NOMO-1 treated with dmso at 0.1 percent for 144 hours (cell line): ENCODE measurements around the gene MMP1.

Experiments
- DNase-seq: peaks from one replicate; lab custom pipeline; 2025; ENCODE audit not compliant: unreplicated experiment; lab: John Stamatoyannopoulos, UW

The MMP1 gene

DNA sequence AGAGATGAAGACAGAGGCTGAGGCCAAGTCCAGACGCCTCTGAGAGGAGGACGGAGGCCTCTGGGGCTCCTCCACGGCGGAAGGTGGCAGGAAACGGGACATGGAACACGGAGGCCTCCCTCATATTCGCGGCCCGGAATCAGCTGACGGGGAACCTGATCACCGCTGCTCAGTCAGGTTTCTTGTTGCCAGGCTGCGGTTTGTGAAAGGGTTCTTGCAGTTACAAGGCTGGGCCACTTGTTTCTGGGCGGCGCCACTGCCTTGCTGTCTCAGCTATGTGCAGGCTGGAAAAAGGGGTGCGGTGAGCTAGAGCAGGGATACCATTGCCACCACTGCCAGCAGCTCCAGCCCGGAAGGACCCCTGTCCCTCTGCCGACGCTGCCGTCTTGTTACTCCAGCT is 10.0 kb upstream of the MMP1 start:
- no peak for DNase-seq

DNA sequence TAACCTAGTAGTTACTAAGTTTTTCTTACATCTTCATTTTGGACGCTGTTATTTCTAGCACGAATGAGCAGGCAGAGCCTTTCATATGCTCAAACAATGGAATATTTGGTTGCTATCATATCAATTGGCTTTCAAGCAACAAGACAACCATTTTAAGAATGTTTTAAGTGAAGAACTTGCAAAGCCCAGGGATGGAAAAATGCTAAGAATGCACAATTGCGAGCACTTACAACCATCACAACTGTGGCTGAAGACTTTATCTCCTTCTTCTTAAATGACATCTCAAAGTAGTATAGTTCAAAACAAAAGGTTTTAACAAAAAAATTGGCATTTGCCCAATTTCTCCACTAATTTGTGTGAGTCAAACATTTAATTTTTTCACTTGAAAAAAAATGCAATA is 8.3 kb upstream of the MMP1 start:
- no peak for DNase-seq

DNA sequence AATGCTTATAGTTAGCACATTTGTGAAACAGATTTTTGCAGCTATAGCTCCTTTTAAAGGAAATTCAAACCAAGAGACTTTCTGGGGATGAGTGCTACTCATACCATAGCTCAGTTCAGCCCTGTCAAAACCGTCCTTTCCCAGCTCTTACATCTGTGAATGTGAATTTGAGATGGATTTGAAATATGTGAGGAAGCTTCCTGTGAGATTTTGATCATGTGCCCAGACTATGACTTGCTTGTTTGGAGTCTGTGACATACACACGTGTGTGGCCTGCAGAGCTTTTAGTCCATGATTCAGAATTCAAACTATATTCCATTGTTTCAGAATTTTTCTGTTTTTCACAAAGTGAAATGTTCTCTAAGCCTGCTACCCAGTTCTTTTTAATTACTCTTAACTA is 4.4 kb upstream of the MMP1 start:
- no peak for DNase-seq

DNA sequence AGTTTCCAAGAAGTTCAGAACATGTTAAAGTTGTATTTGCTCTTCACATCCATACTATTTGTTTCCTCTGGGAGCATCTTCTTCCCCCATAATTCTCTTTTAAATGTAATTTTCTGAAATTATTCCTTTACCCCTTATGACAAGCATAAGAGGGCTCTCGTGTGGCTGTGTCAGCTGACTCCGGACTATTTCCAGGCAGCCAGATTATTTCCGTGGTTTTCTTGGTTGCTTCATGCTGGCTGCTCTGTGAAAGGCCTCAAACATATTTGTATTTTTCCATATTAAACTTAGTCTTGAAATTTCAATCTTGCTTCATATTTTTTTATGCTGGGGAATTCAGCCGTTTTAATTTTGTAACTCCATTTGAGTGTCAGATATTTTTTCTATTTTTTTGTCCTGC is 2.8 kb upstream of the MMP1 start:
- DNase-seq, result no peak

DNA sequence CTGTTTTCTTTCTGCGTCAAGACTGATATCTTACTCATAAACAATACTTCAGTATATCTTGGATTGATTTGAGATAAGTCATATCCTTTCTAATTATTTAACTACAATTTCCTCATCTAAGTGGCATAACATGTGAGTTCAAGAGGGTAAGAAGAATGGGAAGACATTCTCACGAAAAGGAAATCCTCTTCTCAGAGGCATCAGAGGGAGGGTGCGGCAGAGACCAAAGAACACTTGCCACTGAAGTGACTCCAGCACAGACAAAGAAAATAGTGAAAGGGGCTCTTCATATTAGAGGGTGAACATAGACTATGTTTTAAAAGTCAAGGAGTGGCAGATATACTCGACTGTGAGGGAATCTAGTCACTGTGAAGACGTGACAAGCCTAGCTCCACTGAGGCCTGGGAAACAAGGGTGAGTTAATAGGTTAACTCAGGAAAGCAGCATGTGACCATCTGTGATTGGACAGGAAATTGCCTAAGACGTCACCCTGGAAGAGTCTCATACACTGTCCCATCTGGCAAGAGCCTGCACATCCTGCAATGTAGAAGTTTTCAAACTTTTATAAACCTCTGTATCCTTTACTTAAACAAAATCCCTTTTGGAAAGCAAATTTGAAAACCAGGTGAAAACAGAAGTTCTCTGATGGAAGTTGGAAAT is 1.9 kb upstream of the MMP1 start:
- no peak for DNase-seq

DNA sequence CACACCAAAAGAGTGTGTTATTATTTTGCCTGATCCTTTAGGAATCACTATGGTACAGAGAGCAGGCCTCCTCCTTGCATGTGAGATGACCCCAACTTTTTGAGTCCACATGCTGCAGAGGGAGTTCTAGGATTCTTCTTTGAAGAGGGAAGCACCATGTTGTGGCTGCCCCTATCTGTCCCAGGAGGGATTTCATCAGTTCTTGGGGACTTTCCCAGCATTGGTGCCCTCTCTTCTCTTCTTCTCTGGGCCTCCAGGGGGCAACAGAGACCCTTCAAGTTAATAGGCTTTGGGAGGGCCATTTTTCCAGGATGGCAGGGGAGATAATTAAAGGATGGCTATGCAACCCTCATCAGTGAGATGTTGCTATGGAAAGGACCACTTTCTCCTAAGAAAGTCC is 3.6 kb downstream of the MMP1 start:
- DNase-seq, result no peak

DNA sequence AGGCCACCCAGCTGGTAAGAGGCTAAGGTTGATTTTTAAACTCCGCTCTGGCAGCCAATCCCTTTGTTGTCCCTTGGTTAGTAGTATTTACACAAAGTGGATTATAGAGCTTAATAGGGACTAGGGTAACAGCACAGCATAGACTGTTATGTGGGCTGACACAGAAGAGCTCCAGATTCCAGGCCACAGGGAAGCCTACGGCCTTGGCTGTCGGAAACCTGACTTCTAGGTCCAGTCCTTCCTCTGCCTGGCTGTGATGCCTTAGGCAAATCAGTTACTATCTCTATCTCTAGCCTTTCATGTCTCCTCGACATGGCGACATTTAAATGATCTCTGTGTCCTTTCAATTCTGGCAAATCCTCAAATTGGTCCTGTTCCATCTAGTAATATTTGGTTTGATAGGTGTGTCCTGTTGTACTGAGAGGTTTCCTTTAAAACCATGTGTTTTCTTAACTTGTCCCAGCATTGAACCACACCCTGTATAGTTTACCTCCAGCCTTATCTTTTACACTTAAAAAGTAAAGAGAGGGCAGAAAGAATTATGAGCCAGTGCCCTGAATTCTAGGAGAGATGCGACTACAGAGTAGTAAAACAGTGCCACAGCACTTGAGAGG is 4.2 kb downstream of the MMP1 start:
- DNase-seq, result no peak

DNA sequence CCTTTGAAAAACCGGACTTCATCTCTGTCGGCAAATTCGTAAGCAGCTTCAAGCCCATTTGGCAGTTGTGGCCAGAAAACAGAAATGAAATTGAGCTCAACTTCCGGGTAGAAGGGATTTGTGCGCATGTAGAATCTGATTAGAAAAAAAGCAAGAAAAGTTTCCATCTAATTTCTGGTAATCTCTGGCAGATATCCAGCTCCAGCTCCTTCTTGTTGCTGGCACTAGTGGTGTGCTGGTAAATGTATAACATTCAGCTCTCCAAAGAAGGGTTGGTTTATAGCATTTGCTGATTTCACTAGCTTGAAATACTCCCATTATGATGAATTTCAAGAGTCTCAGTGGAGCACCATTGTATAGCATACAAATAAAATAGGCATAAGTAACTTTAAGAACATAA is 5.4 kb downstream of the MMP1 start:
- no peak for DNase-seq

DNA sequence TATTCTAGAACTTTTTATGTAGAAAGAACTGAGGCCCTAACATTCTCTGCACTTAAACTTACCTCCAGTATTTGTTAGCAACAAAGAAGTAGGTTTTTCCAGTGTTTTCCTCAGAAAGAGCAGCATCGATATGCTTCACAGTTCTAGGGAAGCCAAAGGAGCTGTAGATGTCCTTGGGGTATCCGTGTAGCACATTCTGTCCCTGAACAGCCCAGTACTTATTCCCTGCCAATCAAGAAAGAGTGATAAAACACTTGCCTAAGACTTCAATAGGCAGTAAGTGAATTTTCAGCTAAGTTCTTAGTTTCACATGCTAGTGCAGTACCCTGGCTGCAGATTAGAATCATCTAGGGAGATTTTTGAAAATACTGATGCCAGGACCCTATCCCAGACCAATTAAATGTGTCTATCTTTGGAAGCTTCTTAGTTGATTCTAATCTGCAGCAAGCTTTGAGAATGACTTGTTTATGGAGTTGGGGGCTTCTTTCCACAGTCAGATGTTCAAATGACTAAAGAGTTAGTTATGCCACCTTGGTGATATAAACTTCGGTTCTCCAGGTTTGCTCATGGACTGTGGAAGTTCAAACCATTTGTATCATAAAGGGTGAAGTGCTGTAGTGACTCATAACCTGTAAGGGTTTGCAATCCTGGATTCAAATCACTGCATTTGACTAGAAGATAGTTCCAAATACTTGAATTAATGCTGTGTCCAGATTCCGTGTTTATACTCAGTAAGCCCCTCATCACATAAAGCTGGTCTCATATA is 6.5 kb downstream of the MMP1 start:
- DNase-seq, result no peak

DNA sequence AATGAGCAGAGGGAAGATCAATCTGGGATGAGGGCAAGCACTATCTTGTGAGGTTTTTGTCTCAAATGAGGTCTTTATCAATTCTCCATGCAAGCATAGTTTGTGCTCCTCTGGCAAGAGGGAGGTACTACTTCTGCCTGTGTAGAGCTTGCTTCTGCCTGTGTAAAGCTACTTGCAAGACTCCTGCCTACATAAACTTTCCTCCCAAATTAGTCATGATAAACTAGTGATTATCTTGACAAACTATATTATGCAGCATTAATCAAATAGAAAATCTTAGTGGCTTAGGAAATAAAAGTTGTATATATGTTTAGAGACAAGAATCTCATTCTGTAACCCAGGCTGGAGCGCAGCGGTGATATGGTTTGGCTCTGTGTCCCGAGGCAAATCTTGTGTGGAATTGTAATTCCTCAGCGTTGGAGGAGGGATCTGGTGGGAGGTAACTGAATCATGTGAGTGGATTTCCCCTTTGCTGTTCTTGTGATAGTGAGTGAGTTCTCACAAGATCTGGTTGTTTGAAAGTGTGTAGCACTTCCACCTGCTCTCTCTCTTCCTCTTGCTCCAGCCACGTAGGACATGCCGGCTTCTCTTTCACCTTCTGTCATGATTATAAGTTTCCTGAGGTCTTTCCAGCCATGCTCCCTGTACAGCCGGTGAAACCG is 9.5 kb downstream of the MMP1 start:
- no peak for DNase-seq

DNA sequence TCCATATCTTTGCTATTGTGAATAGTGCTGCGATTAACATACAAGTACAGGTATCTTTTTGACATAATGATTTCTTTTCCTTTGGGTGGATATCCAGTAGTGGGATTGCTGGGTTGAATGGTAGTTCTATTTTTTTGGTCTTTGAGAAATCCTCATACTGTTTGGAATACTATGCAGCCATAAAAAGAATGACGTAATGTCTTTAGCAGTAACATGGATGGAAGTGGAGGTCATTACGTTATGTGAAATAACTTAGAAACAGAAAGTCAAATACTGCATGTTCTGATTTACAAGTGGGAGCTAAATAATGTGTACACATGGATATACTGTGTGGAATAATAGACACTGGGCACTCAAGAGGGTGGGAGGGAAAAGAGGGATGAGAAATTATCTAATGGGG is 13.6 kb downstream of the MMP1 start:
- no peak for DNase-seq

DNA sequence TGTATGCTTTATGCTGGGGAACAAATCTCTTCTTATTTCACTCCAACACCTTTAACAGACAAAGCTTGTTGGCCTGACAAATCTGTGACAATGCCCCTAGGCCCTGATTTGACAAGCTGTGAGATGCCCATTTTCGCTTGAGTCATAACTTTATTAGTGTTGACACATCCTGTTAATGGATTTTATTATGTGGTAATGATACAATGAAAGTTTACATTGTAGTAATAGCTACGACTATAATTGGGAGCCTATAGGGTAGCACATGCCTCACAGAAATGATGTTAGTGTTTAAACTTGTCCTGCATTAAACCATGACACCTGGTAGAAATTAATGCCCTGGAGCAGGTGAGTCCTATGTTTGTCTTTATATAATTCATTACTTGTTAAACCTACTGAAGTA is 14.2 kb downstream of the MMP1 start:
- DNase-seq, result no peak

DNA sequence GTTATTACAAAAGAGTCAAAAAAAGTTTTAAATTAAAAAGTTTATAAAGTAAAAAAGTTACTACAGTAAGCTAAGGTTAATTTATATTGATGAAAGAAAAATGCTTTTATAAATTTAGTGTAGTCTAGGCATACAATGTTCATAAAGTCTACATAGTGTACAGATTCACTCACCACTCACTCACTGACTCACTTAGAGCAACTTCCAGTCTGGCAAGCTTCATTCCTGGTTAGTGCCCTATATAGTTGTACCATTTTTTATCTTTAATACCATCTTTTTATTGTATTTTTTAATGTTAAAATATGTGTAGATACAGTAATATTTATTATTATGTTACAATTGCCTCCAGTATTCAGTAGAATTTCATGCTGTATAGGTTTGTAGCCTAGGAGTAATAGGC is 14.9 kb downstream of the MMP1 start:
- DNase-seq, result no peak

DNA sequence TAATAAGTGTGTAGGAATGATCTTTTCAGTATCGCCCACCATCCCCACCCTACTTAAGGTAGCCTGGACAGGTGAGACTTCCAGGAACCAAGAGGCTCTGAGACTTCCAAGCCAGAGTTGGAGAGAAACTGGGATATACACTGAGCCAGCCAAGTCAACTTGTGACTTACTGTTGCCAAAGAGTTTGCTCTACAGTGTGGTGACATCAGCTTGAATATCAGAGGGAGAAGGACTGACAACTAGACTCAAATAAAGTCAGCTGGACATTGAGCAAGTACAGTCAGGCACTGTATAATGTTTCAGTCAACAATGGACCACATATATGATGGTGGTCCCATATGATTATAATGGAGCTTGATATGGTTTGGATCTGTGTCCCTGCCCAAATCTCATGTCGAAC is 16.3 kb downstream of the MMP1 start:
- DNase-seq, result no peak

DNA sequence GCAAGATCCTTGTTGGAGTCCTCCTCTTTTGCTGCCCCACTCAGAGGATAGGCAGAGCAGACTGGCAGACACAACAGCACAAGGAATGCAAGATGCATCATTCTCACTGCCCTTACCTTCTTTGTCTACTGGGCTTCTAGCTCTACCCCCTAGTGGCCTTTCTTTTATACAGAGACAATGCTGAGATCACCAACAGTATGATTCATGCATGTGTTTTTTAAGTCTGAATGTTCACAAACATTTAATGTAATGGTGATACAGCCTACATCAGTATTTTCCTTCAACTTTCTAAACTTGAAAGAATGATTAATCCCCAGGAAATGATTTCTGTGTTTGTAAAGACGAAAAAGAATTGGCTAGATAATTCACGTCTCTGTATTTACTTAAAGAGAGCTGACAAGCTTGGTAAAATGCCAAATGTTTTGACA is 17.5 kb downstream of the MMP1 start, which contains the start of gene MMP10:
Gene MMP10 (minus strand): TSS at position 138 of the 428 bp plus-strand sequence. CDS start 37 bp downstream, at position 101.
- no peak for DNase-seq

DNA sequence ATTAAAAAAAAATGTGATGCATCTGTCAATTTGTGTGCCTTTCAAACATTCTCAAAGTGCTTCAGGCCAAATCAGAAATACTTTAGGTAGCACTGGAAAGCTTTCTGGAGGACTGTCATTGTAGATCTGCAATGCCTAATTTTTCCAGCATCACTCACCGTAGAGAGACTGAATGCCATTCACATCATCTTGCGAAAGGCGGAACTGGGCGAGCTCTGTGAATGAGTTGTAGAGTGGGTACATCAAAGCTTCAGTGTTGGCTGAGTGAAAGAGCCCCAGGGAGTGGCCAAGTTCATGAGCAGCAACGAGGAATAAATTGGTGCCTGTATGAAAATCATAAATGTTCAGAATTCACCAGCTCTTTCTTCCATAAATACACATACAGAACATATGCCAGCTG is 21.5 kb downstream of the MMP1 start:
- no peak for DNase-seq

DNA sequence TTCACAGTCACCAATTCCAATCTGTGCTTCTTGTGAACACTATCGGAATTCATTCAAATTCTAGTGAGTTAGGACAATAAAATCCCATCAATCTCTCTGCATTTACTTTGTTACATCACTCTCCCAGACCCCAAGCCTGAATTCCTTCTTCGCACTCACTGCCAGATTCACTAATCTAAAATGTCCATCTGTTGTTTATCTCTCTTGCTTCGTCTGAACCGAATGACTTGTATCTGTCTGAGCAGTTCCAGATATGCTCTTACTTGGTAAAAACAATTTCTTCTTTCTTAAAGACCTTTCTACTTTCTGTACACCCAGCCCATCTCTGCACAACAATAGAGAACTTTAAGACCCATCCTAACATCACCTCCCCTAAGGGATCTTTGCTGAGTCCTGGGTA is 24.6 kb downstream of the MMP1 start:
- DNase-seq, result no peak

DNA sequence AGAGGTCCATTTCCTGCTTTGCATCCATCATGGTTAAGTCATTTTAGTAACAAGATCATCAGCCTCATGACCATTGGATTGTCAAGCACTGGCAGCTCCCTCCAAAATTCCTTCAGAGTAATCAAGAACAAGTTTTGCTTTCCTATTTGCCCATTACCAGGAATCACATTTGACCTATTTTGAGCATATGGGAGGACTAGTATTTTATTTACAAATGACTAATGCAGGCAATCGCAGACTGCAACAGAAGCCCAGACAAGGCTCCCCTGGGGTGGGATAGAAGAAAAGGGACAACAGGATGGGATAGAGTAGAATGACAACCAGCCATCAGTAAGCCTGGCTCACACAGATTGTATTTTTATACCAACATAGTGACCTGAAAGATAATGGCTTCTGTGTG is 26.6 kb downstream of the MMP1 start:
- DNase-seq, result no peak

DNA sequence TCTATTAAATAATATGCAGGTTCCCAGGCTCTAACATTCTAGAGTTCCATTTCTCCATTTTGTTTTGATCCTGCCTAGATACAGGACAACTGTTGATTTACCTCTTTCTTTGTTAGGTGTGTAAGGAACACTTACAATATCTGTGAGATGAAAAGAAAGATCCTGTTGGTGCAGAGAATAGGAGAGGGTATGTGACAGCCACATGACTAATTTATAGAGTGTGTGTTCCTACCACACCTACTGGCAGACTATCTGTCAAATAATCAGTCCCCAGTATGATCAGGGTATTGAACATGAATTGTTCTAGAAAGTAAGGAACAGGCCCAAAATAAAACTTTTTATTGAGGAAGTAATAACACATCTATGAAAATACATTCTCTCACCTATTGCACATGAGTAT is 27.8 kb downstream of the MMP1 start:
- DNase-seq, result no peak

DNA sequence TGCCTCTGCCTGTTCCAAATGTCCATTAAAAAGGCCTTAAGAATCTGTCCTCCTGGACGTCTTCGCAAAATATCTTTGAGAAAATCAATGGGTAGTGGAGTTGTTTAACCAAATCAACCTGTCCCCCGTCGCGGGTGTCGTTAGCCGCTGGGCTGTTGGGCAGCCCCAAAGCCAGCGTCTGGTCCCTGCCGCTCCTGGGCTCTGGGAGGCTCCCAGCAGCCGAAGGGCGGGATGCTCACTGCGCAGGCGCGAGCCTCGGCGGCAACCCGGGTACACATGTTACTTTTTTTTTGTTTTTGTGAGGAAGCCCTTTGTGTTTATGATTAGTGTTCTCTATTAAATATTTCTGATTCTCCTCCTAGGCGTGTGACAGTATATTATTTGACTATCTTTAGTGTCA is 30.2 kb downstream of the MMP1 start:
- DNase-seq, result no peak

DNA sequence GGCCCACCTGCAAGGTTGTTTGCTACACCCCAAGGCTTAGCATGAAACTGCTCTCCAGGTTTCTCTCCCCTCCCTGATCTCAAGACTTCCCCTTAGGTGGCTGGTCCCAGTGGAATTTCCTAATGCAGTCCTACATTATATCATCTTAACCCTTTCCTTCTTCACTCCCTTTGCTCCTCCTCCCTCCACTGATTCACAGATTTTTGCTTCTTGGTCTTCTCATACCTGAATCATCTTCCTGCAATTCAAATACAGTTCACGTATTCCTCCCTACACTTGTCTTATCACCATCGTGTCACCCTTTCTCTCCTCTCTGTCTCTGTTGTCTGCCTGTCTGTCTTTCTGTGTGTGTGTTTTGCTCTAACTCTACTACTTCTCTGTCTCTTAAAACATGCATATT is 34.5 kb downstream of the MMP1 start:
- DNase-seq, result no peak

DNA sequence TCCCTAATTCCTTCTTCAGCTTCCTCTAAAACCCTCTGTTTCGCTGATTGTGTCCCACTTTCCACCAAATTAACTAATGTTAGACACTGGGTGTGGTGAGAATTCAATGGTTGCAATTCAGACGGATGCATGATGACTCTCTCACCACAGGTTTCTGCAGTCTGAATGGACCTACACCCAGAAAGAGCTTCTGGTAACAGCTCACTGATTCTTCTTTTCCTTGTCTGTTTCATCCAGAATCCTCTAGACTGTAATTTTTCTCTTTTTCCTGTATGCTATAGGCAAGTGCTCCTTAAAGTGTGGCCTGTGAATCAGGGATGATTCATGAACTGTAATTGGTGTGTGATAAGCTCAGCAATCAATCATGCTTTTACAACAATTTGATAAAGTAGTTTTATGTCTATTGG is 35.6 kb downstream of the MMP1 start:
- DNase-seq, result no peak
